HG03469 (cell line): ENCODE measurements around the gene RAB23.
A peak's percentile ranks its signal among the peaks of the same experiment; 100 is the strongest.

Experiments used
- ATAC-seq: cut with Tn5 transposase; IDR thresholded peaks from one replicate; pipeline ENCODE4 v1.9.1; 2021; ENCODE audit warnings: mild to moderate bottlenecking, moderate library complexity, moderate number of reproducible peaks; ENCODE audit not compliant: unreplicated experiment

The RAB23 gene

DNA sequence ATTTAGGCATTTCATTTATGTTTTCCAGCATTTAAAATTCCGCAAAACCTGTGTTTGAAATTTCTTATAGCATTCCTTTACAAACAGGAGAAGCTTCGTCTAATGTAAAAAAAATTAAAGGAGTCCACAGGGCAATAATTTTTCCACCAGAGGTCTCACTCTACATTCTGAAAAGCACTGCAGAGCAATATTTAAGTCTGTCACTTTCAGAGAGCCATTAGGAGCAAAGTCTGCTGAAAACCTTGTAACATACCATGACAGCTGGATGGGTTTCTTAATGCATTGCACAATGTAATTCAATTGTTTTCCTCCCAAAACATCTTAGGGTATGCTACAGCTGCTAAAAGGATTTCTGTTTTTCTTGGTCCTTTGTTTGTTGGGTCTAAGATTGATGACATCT lies 32.0 kb downstream of the RAB23 start:
- ATAC-seq: no peak

DNA sequence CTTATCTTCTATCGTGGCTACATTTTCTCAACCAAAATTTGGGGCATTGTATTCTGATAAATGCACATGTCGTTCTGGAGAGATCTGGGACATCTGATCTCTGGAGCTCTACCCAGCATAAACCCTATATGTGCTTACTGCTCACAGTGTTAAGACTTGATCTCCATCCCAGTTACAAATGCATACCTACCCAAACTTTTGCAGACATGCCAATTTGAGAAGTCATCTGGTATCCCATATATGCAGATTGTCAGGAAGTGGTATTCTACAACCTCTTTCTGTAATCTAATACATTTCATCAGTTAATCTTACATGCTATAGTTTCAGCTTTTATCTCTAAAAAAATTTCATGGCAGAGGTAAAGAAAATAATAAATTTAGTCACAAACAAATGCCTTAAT lies 38.8 kb downstream of the RAB23 start:
- no peak for ATAC-seq

- no peak for ATAC-seq
Measured at GRCh38 chr6:57182017-57182432, 40.1 kb downstream of the RAB23 start.

DNA sequence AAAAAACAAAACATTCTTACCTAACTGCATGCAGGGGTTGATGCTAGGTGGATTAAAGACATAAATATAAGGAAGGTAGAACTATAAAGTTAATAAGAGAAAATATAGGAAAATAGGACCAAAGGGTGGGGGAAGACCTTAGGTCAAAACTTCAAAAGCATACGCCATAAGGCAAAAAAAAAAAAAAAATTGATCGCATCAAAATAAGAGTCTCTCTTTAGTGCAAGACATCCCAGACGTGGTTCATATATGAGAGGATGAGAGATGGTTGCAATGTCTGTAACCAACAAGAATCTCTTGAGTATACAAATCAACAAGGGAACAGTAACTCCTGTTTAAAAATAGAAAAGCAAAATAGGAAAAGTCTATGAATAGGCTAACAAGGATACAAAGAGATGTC lies 41.5 kb downstream of the RAB23 start:
- ATAC-seq: no peak

DNA sequence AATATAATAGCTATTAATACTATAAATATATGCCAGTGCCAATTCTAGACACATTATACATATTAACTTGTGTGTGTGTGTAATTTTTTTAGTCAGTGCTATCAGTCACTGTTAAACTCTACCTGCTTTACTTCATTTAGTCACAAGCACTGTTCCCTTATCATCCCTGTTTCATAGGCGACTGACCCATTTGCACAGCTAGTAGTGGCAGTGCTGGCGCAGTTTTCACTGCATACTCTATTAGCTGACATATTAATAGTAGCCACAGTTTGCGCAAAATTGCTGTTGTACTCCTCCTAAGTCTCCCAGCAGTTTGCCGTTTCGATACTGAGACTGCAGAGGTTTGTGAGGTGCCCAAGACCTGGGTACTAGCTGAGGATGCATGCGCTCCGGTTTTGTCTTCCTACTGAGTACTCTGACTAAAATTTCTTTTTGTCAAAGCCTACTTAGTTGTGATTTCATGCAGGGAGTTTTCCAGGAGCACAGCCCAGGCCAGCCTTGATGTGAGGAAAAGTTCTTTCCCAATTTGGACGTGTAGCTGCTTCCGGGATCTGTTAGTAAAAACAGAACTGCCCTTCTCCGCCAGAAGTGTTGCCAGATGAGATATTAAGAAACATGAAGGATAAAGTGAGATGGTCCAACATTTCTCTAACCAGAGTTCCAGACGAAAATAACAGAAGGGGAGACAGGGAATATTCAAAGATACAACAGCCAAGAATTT lies 44.4 kb downstream of the RAB23 start:
- no peak for ATAC-seq

DNA sequence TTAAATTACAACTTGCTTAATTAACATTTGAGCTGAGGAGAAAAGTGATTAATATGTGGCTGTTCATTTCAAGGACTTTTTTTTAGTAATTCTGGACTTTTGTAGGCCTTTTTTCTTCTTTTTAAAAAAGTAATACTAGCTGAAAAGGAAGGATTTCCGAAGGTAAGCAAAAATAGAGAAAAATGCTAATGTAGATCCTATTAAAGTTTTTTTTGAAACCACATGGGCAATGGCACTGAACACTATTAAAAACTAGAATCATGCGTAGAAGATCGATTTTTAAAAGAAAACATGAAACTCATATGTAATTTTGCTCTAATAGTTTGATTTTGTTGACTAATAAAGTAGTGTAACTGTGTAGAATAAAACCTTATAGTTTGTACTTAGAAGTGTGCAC lies 47.6 kb downstream of the RAB23 start:
- ATAC-seq: no peak

DNA sequence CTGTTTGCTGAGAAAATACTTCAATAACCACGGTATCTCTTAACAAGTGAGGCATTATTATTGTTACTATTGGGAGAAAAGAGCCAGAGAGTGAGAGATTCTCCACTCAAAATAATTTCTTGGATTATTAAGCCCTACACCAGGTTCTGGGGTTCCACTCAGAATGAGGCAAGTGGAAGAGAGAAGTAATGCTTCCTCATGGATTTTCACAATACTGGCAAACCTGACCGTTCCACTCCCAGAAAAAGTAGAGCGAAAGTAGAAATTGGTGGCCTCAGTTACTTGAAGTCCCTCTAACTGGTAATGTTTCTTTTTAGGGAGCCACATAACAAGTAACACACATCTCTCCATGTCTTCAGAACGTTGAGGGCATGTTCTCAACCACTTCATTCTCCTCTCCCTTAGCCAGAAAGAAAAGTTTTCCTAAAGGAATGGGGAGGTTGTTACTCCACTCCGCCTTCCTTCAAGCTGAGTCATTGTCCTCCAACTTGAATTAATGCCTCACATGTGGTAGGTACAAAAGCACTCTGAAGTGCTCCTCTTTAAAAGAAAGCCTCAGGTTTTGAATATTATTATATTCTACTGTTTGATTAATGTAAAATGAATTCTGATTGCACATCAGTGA lies 48.1 kb downstream of the RAB23 start:
- no peak for ATAC-seq

DNA sequence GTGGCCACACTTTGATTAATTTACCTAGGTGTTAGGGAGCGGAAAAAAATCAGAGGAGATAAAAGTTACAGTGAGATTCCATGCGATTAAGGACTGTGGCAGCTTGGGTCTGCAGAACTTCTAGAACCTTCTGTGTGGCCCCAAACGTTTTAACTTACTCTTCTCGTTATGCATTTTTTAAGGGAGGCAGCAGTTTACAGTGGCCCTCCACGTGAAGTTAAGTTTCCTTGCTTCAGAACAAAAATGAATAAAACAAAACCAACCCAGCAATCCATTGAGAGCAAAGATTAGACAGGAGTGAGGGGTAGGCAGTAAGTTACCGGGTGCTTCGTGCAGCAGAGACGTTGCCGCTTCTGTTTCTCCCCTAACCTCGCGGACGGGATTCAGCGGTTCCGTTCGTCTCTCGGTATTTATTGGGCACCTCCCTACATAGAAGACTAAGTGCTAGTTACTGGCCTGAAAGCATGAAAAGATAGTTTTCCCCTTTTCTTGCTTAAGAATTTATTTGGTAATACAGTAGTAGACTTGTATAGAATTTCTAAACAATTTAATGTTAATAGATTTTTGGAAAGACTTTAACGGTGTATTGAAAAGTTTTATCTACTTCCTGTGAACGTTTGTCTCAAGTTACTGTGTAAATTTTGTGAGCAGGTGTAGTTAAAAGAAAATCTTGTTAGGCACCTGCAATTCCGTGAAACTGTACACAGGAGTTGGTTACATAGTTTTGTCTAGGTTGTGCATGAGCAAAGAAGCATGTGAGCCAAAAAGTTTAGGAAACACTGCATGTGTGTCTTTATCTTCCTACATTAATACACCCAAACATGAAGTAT lies 48.8 kb downstream of the RAB23 start:
- no peak for ATAC-seq

- peak; percentile 81 for ATAC-seq
Measured at GRCh38 chr6:57172136-57173055, 49.7 kb downstream of the RAB23 start, which contains the start of gene BAG2. BAG2 (plus strand) TSS chr6:57172326; CDS start chr6:57172698, 372 bp downstream.

- ATAC-seq: no peak
Measured at GRCh38 chr6:57165080-57165479, 57.0 kb downstream of the RAB23 start.

- ATAC-seq: no peak
Measured at GRCh38 chr6:57163956-57164355, 58.2 kb downstream of the RAB23 start.

DNA sequence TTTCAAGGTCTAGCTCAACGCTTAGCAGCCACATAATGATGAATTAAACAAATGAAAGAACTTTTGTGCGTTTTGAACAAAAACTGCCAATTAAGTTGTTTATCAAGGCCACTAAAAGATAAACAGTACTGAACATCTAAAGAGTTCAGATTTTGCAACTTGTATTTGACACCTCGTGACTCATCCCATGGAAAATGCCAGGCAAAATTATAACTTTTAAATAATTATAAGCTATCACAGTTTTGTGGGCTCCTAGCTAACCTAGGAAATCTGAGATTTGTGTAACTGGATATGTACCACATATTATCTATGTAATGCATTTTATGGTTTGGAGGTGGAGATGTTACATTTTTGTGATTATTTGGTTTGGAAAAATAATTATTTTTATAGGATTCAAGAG lies 59.6 kb downstream of the RAB23 start:
- no peak for ATAC-seq

DNA sequence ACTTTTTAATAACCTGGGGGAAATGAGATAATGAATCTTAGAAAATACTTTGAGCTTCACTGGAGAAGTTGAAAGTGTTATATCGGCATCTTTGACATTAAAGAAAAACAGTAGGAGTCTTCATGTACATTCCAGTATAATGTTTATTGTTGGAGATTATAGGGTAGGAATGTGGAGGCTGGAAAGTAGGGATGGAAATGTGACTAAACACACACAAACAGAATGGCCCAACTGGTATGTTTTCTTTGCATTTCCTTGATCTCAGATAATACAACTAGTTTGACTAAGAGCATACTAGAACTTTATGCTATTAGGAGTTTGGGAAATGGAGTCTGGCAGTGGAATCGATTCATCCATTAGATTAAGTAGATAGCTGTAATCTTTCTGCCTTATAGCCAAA lies 60.1 kb downstream of the RAB23 start:
- ATAC-seq: no peak

GRCh38 chr6:57159127-57159526 lies 63.0 kb downstream of the RAB23 start:
- ATAC-seq: no peak

DNA sequence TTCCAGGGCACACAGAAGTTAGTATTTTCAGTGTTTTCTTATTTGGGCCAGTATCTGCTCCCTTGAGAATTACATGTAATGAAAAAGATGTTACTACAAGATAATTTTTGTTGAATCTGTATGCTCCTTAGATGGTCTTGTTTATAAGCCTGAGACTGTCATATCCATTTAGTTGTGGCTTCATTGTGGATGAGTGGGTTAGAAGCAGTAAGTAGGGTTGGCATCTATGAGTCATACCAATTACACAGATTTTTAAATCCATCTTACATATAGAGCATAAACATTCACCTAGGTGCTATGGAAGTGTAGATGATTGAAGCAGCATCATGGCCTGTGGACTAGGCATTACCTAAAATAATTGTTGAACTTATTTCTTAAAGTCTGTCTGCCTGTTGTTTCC lies 63.4 kb downstream of the RAB23 start:
- no peak for ATAC-seq

GRCh38 chr6:57147955-57148858 lies 73.9 kb downstream of the RAB23 start:
- ATAC-seq: no peak

DNA sequence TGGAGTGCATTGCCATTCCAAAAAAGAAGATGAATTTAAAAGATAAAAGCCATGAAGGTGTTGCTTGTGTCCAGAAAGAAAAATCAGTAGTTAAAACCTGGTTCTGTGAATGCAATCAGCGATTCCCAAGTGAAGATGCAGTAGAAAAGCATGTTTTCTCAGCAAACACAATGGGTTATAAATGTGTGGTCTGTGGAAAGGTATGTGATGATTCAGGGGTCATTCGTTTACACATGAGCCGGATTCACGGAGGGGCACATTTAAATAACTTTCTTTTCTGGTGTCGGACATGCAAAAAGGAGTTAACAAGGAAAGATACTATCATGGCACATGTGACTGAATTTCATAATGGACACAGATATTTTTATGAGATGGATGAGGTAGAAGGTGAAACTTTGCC lies 74.7 kb downstream of the RAB23 start:
- ATAC-seq: no peak

DNA sequence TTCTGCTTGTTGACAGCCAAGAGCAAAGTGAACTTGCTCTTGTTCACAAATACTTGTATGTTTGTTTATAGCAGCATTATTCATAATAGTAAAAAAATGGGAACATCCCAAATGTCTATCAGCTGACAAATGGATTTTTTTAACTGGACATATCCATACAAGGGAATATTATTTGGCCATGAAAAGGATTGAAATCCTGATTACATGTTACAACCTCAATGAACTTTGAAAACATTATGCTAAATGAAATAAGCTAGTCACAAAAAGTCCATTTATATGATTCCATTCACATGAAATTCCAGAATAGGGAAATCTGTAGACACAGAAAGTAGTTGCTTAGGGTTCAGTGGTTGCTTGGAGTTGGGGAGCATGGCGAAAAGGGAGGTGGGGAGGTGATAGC lies 78.4 kb downstream of the RAB23 start:
- ATAC-seq: no peak

DNA sequence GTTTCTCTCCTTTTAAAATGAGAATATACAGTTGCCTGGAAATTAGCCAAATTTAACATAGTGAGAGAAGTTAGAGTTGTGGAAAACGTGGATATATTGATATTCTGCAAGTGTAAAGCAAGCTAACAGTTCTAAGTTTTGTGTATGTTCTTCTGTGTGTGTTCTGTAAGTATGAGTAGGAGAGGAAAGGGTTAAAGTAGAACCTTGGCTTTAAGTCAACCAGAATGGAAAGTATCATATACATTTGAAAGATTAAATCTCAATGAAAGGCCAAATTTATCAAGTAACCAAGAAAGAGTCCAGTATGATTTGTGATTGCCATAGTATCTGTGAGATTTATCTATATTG lies 80.0 kb downstream of the RAB23 start:
- no peak for ATAC-seq
